ENCODE data around the gene NECTIN4. TPM values are rescaled to one million over a fixed set of nuclear protein-coding genes. Genes with fewer than 3 reads are reported as not detected.

The NECTIN4 gene
- total and polyA plus RNA-seq, 2 experiments from 2014 or later = not detected

DNA sequence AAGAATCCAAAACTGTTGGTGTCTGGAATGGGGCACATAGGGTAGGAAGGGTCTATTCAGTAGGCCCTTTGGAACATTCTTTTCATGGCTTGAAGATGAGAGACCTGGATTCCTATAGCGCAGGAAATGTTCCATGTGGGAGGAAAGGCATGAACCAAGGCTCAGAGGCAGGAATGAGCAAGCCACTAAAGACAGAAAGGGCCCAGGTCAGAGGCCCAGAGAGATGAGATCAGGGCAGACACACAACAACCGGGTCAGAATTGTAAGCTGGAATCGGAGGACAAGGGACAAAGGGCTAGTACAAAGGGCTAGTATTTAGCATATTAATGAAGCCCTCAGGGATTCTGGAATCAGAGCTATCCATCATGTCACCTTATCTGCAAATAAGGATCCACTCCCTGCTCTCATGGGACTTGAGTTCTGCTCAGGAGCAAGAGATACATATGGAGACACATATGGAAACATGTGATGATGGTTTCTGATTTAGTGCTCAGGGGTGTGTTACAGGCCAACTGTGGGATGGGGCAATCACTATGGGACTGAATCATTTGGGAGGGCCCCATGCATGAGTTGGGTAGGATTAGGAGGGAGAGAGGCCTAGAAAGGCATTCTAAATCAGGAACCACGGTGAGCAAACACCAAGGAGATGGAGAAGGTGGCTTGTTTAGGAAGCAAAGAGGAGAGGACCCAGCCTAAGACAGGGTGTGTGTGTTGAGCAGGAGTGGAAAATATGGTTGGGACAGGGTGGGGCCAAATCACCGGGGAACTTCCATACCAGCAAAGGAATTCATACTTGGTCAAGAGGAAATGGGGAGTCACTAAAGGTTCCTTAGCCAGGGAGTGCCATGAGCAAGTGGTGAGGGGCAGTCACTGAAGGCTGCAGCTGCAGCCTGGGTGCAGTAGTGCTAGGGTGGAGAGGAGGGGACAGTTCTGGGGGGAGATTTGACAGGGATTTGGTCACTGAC is 8.6 kb downstream of the NECTIN4 start:
- Histone ChIP-seq H3K36me3 (no peaks in the 10 kb centered on the region), H3K4me3 (no peak overlapping the region)

DNA sequence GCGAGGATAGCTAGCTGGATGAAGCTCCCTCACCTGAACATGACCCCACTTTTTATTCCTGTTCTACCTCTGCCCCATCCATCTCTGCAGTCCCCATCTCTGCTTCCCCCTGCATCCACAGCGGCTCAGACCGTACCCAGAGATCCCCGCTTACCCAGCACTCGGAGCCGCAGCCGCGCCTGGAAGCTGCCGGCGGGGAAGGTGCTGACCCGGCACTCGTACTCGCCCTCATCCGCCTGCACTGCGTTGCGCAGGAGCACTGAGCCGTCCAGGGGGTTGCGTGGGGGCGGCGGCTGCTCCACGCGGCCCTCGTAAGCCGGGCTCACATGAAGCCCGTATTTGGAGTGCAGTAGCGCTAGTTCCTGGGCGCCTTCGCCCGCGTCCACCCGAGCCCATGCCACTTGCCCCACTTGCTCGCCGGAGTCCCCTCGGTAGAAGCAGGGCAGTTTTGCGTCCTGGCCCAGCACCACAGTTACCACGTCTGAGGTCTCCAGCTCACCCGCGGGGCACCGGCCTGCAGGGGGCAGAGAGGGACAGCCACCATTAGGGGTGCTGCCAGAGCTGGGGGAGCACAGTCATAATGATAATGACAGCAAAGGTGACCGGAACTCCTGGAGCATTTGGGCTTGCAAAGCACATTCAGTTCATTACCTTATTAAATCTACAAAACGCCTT is 9.8 kb downstream of the NECTIN4 start:
- TF ChIP-seq, protein P1, sequence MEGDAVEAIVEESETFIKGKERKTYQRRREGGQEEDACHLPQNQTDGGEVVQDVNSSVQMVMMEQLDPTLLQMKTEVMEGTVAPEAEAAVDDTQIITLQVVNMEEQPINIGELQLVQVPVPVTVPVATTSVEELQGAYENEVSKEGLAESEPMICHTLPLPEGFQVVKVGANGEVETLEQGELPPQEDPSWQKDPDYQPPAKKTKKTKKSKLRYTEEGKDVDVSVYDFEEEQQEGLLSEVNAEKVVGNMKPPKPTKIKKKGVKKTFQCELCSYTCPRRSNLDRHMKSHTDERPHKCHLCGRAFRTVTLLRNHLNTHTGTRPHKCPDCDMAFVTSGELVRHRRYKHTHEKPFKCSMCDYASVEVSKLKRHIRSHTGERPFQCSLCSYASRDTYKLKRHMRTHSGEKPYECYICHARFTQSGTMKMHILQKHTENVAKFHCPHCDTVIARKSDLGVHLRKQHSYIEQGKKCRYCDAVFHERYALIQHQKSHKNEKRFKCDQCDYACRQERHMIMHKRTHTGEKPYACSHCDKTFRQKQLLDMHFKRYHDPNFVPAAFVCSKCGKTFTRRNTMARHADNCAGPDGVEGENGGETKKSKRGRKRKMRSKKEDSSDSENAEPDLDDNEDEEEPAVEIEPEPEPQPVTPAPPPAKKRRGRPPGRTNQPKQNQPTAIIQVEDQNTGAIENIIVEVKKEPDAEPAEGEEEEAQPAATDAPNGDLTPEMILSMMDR (IDR thresholded peaks at IDR 0.05; ENCODE audit: low read depth, low read length) = peak; percentile 5
- H3K4me1 ChIP-seq (ENCODE audit: low read depth) = no peaks in the 10 kb centered on the region
- no peak overlapping the region for H3K4me3 ChIP-seq
- H3K27ac ChIP-seq = no peak overlapping the region
- H3K27me3 ChIP-seq = no peaks in the 10 kb centered on the region
- peak in 1 of 2 donors; percentile 40 for DNase-seq (ENCODE audit: low read depth in 1 of 2, low spot score in 1 of 2)
- H3K9me3 ChIP-seq (ENCODE audit: low read depth) = no peaks in the 10 kb centered on the region
- H3K36me3 ChIP-seq = no peaks in the 10 kb centered on the region

More for the DNA sequence above, 8.6 kb downstream of the NECTIN4 start:
- no peak overlapping the region for H3K27ac ChIP-seq
- no peaks in the 10 kb centered on the region for H3K9me3 ChIP-seq (ENCODE audit: low read depth)
- H3K4me1 ChIP-seq (ENCODE audit: low read depth) = no peaks in the 10 kb centered on the region
- TF ChIP-seq, protein P1 (IDR thresholded peaks at IDR 0.05; ENCODE audit: low read depth, low read length) = no peak
- no peaks in the 10 kb centered on the region for H3K27me3 ChIP-seq
- peak in 1 of 2 donors; percentile 29 for DNase-seq (ENCODE audit: low read depth in 1 of 2, low spot score in 1 of 2)

DNA sequence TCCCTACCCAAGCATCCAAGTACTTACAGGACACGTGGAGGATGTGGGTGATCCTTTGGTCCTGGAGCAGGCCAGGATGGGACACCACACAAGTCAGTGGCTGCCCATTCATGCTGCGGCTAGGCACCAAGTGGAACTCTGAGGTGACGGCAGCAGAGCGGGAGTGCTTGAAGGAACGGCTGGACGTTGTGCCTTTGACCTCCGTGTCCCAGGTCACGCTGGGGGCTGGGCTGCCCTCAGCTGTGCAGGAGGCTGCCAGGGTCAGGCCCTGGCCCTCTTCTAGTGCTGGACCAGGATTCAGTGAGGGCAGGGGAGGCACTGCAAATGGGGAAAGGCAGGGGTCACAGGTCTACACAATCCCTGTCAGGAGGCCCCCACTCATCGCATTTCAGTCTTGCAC is 11.9 kb downstream of the NECTIN4 start:
- Histone ChIP-seq H3K36me3 (no peaks in the 10 kb centered on the region), H3K4me3 (no peak overlapping the region), H3K27me3 (no peaks in the 10 kb centered on the region), H3K9me3 (ENCODE audit: low read depth) (no peaks in the 10 kb centered on the region), H3K27ac (no peak overlapping the region), H3K4me1 (ENCODE audit: low read depth) (no peaks in the 10 kb centered on the region)
- TF ChIP-seq, protein P1 (IDR thresholded peaks at IDR 0.05; ENCODE audit: low read depth, low read length) = no peak
- DNase-seq (ENCODE audit: low read depth in 1 of 2, low spot score in 1 of 2) = no peak

DNA sequence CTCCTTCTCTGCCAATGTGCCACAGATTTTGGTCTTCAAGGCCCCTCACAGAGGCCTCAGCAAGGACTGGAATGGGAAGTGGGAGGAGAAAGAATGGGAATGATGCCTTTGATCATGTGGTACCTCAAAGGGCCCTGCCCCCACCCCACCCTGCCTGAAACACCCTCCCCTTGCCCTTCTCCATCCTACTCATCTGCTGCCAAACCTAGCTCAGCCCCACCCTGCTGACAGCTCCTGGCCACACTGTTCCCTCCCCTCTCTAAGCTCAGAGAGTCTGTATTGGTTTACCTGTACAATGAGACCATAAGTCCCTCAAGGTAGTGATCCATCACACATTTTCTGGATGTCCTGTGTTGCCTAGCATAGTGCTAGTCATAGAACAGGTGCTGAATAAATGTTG is 12.9 kb downstream of the NECTIN4 start:
- Histone ChIP-seq H3K4me1 (ENCODE audit: low read depth) (no peaks in the 10 kb centered on the region), H3K4me3 (no peak overlapping the region), H3K27ac (no peak overlapping the region), H3K27me3 (no peaks in the 10 kb centered on the region), H3K9me3 (ENCODE audit: low read depth) (no peaks in the 10 kb centered on the region), H3K36me3 (no peaks in the 10 kb centered on the region)
- no peak for DNase-seq (ENCODE audit: low read depth in 1 of 2, low spot score in 1 of 2)
- TF ChIP-seq, protein P1 (IDR thresholded peaks at IDR 0.05; ENCODE audit: low read depth, low read length) = no peak

DNA sequence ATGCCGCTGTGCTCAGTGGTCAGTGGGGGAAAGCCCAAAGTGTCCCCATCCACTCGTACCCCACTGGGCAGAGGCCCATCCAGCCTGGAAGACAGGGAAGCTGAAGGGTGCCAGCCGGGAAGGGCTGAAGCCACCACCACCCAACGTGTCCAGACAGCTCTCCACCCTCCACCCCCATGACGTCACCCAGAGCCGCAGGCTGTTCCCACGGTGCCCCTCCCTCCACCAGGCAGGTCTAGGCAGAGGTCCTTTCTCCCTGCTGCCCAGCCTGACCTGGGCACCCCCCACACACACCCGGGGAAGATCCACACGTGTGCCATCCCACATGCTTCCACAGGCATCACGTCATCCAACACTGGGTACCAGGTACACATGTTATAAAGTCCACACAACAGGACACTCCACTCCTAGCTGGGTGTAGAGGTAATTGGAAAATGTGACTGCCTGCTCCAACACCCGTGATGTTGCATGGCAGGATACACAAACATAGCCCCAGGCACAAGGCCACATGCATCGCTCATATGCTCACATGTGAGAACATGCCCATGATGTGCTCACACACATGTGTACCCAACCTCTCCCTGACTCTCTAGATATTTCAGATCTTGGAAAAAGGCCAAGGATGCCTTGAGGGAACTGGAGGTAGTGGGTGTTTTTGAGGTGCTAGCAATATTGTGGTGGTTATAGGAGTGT is 14.5 kb downstream of the NECTIN4 start:
- TF ChIP-seq, protein P1 (IDR thresholded peaks at IDR 0.05; ENCODE audit: low read depth, low read length) = no peak
- no peaks in the 10 kb centered on the region for H3K36me3 ChIP-seq
- H3K27me3 ChIP-seq = no peaks in the 10 kb centered on the region
- H3K27ac ChIP-seq = no peak overlapping the region
- no peak for DNase-seq (ENCODE audit: low read depth in 1 of 2, low spot score in 1 of 2)
- H3K4me3 ChIP-seq = no peak overlapping the region
- H3K9me3 ChIP-seq (ENCODE audit: low read depth) = no peaks in the 10 kb centered on the region
- H3K4me1 ChIP-seq (ENCODE audit: low read depth) = no peaks in the 10 kb centered on the region

Data from cardiac muscle cell (in vitro differentiated cells and primary cell).